ENCODE measurements around the gene BCAR1. TPM values are rescaled to one million over a fixed set of nuclear protein-coding genes. Genes with fewer than 3 reads are reported as not detected.

The BCAR1 gene
- total RNA-seq, result 61.7 TPM
- long read RNA-seq, full-length matches to known transcripts, result 160 of 245 reads
- long read RNA-seq, partial matches to known transcripts, result 52 of 245 reads
- long read RNA-seq, other reads (novel, unspliced or antisense), result 33 of 245 reads

GRCh38 chr16:75251280-75252048 is at the start of gene BCAR1:
TSS of gene BCAR1 (minus strand) at chr16:75251624. CDS start at chr16:75251482, 142 bp downstream.
- intact Hi-C loops (cut with DNase I), result loop anchor here (5.0 kb wide), 1 partner anchor 131 kb away; no protein-coding TSS in a partner anchor
- Histone ChIP-seq H3K4me1 (peaks cover 87% of the 10 kb centered on the region), H3K27ac (peak within 1 kb of the TSS; percentile 90), H3K36me3 (no peaks in the 10 kb centered on the region), H3K27me3 (no peaks in the 10 kb centered on the region), H3K4me3 (peak within 1 kb of the TSS; percentile 82), H3K9me3 (no peaks in the 10 kb centered on the region)
- ATAC-seq, result peak; percentile 86
- peak; percentile 96 for DNase-seq
- TF ChIP-seq CTCF (IDR thresholded peaks at IDR 0.05), result no peak

- Histone ChIP-seq H3K27ac (no peak overlapping the region), H3K4me3 (no peak overlapping the region), H3K27me3 (no peaks in the 10 kb centered on the region), H3K9me3 (no peaks in the 10 kb centered on the region), H3K36me3 (peaks cover 36% of the 10 kb centered on the region), H3K4me1 (peaks cover 6% of the 10 kb centered on the region)
- ATAC-seq (no peak), DNase-seq (no peak)
- no peak for TF ChIP-seq CTCF (IDR thresholded peaks at IDR 0.05)
- intact Hi-C loops (cut with DNase I), result no loop called here
Observed at GRCh38 chr16:75298267-75298666, 46.8 kb upstream of the BCAR1 start.

GRCh38 chr16:75296606-75297005 is 45.2 kb upstream of the BCAR1 start:
- DNase-seq (no peak), ATAC-seq (no peak)
- no peak overlapping the region for H3K27ac ChIP-seq
- H3K4me1 ChIP-seq, result peaks cover 6% of the 10 kb centered on the region
- no peak overlapping the region for H3K4me3 ChIP-seq
- no peaks in the 10 kb centered on the region for H3K27me3 ChIP-seq
- TF ChIP-seq CTCF (IDR thresholded peaks at IDR 0.05), result no peak
- peaks cover 41% of the 10 kb centered on the region for H3K36me3 ChIP-seq
- intact Hi-C loops (cut with DNase I), result no loop called here
- H3K9me3 ChIP-seq, result no peaks in the 10 kb centered on the region

- ATAC-seq (no peak), DNase-seq (no peak)
- Histone ChIP-seq H3K36me3 (peaks cover 31% of the 10 kb centered on the region), H3K4me1 (peaks cover 6% of the 10 kb centered on the region), H3K9me3 (no peaks in the 10 kb centered on the region), H3K4me3 (no peak overlapping the region), H3K27ac (no peak overlapping the region), H3K27me3 (no peaks in the 10 kb centered on the region)
- intact Hi-C loops (cut with DNase I), result no loop called here
- TF ChIP-seq CTCF (IDR thresholded peaks at IDR 0.05), result no peak
Observed at GRCh38 chr16:75294773-75295459, 43.5 kb upstream of the BCAR1 start.

GRCh38 chr16:75293772-75294171 is 42.3 kb upstream of the BCAR1 start:
- no peak for TF ChIP-seq CTCF (IDR thresholded peaks at IDR 0.05)
- DNase-seq, result no peak
- intact Hi-C loops (cut with DNase I), result no loop called here
- H3K9me3 ChIP-seq, result no peaks in the 10 kb centered on the region
- no peak for ATAC-seq
- H3K4me3 ChIP-seq, result no peak overlapping the region
- H3K36me3 ChIP-seq, result peaks cover 28% of the 10 kb centered on the region
- no peaks in the 10 kb centered on the region for H3K27me3 ChIP-seq
- H3K4me1 ChIP-seq, result peaks cover 6% of the 10 kb centered on the region
- no peak overlapping the region for H3K27ac ChIP-seq
